Astrocyte of the spinal cord (primary cell): ENCODE measurements around the gene GRIFIN.

Source experiments
- DNase-seq: peaks from one replicate; pipeline ENCODE4 v3.0.0; 2011; ENCODE audit warnings: low read depth, low spot score
- H3K4me3 ChIP-seq: 2 replicates; pipeline ENCODE4 v1.5.1; 2011; ENCODE audit warnings: low read depth, mild to moderate bottlenecking, low read length, moderate library complexity
- CTCF ChIP-seq: IDR thresholded peaks from 2 replicates; pipeline ENCODE4 v1.5.1; 2012; ENCODE audit warnings: low read depth, mild to moderate bottlenecking, low read length, inconsistent platforms
- in situ Hi-C: cut with HindIII; loops from 2 replicates; pipeline ENCODE4 v1.10.0; 2017; ENCODE audit warnings: low sequenced_read_pairs

GRIFIN gene

GRCh38 chr7:2468227-2468626 lies 8.0 kb downstream of the GRIFIN start:
- no peak overlapping the region for H3K4me3 ChIP-seq
- DNase-seq: no peak
- TF ChIP-seq CTCF: no peak
- in situ Hi-C loops: no loop called here

GRCh38 chr7:2466675-2467074 lies 9.5 kb downstream of the GRIFIN start:
- no peak overlapping the region for H3K4me3 ChIP-seq
- no peak for TF ChIP-seq CTCF
- no peak for DNase-seq
- in situ Hi-C loops: no loop called here

- no peak for DNase-seq
- no peak overlapping the region for H3K4me3 ChIP-seq
- TF ChIP-seq CTCF: no peak
- in situ Hi-C loops: no loop called here
Measured at GRCh38 chr7:2465928-2466327, 10.3 kb downstream of the GRIFIN start.

- H3K4me3 ChIP-seq: no peak overlapping the region
- in situ Hi-C loops: no loop called here
- DNase-seq: no peak
- TF ChIP-seq CTCF: no peak
Measured at GRCh38 chr7:2462731-2463130, 13.5 kb downstream of the GRIFIN start.

- no peak for TF ChIP-seq CTCF
- H3K4me3 ChIP-seq: no peak overlapping the region
- in situ Hi-C loops: no loop called here
- DNase-seq: no peak
Measured at GRCh38 chr7:2461268-2462026, 14.8 kb downstream of the GRIFIN start.

- no peak for TF ChIP-seq CTCF
- no peak for DNase-seq
- no peak overlapping the region for H3K4me3 ChIP-seq
- in situ Hi-C loops: no loop called here
Measured at GRCh38 chr7:2460641-2461040, 15.6 kb downstream of the GRIFIN start.
